GM12878 (cell line): Measurements from ENCODE around the gene ZFAND2B. TPM values are rescaled to one million over a fixed set of nuclear protein-coding genes. Genes with fewer than 3 reads are reported as not detected.

Experiments
- ATF3 ChIP-seq: IDR thresholded peaks from 2 replicates; pipeline ENCODE4 v1.6.1; 2011; ENCODE audit warnings: low read depth, mild to moderate bottlenecking, low read length, moderate library complexity, borderline replicate concordance; ENCODE audit errors: extremely low read depth
- ATF7 ChIP-seq: fragments of 450-650 bp; IDR thresholded peaks from 2 replicates; pipeline ENCODE4 v1.6.1; 2016; ENCODE audit warnings: low read depth, mild to moderate bottlenecking
- CHD1 ChIP-seq: IDR thresholded peaks from 2 replicates; pipeline ENCODE4 v1.6.1; 2012; ENCODE audit warnings: low read depth, low read length, improper control_type of control experiment
- E2F8 ChIP-seq: fragments of 450-650 bp; IDR thresholded peaks from 2 replicates; pipeline ENCODE4 v1.6.1; 2018; ENCODE audit warnings: mild to moderate bottlenecking, low read depth, moderate library complexity; ENCODE audit not compliant: partially characterized antibody
- ETV6 ChIP-seq, 2 experiments: fragments of 450-650 bp in 1 of 2; IDR thresholded peaks in 1 of 2; conservative IDR thresholded peaks in 1 of 2; 2 replicates each; pipeline ENCODE4 v1.6.1; 2014; ENCODE audit warnings: antibody characterized with exemption in 1 of 2, borderline replicate concordance in 1 of 2, low read depth in 1 of 2, mild to moderate bottlenecking in 1 of 2, moderate library complexity in 1 of 2
- FOXK2 ChIP-seq: fragments of 450-650 bp; IDR thresholded peaks from 2 replicates; pipeline ENCODE4 v1.6.1; 2017; ENCODE audit warnings: mild to moderate bottlenecking, moderate library complexity
- GABPA ChIP-seq: IDR thresholded peaks from 2 replicates; pipeline ENCODE4 v1.6.1; 2014; ENCODE audit warnings: antibody characterized with exemption, low read depth, mild to moderate bottlenecking, inconsistent platforms
- HDAC2 ChIP-seq: fragments of 200-600 bp; sonication (generic); IDR thresholded peaks from 2 replicates; pipeline ENCODE4 v1.6.1; 2017
- HDAC6 ChIP-seq: fragments of 200-600 bp; sonication (generic); IDR thresholded peaks from one replicate; pipeline ENCODE4 v1.8.0; 2017; ENCODE audit warnings: antibody characterized with exemption; ENCODE audit not compliant: unreplicated experiment
- HSF1 ChIP-seq: fragments of 150-350 bp; IDR thresholded peaks from 2 replicates; pipeline ENCODE4 v1.6.1; 2014; ENCODE audit warnings: mild to moderate bottlenecking, low read depth, low read length
- IKZF1 ChIP-seq: fragments of 450-650 bp; conservative IDR thresholded peaks from 2 replicates; pipeline ENCODE4 v1.6.1; 2017; ENCODE audit warnings: antibody characterized with exemption, mild to moderate bottlenecking
- NFXL1 ChIP-seq: fragments of 450-650 bp; IDR thresholded peaks from 2 replicates; pipeline ENCODE4 v1.6.1; 2017; ENCODE audit warnings: antibody characterized with exemption, mild to moderate bottlenecking, borderline replicate concordance
- NKRF ChIP-seq: fragments of 450-650 bp; conservative IDR thresholded peaks from 2 replicates; pipeline ENCODE4 v1.6.1; 2017; ENCODE audit warnings: mild to moderate bottlenecking, moderate library complexity
- POU2F2 ChIP-seq: IDR thresholded peaks from 3 replicates; pipeline ENCODE4 v1.6.1; 2011; ENCODE audit warnings: low read depth, mild to moderate bottlenecking, low read length, borderline replicate concordance
- RAD51 ChIP-seq: fragments of 450-650 bp; IDR thresholded peaks from 2 replicates; pipeline ENCODE4 v1.6.1; 2016; ENCODE audit warnings: moderate library complexity, mild to moderate bottlenecking, inconsistent platforms
- RBBP5 ChIP-seq: fragments of 200-600 bp; sonication (generic); conservative IDR thresholded peaks from 2 replicates; pipeline ENCODE4 v1.6.1; 2016
- SKIL ChIP-seq: fragments of 450-650 bp; IDR thresholded peaks from 2 replicates; pipeline ENCODE4 v1.6.1; 2017; ENCODE audit warnings: mild to moderate bottlenecking, low read depth, inconsistent platforms; ENCODE audit not compliant: poor library complexity, severe bottlenecking
- SMC3 ChIP-seq: IDR thresholded peaks from 2 replicates; pipeline ENCODE4 v1.6.1; 2011; ENCODE audit warnings: low read length, improper control_type of control experiment, borderline replicate concordance
- SREBF1 ChIP-seq: IDR thresholded peaks from 2 replicates; pipeline ENCODE4 v1.6.1; 2012; ENCODE audit warnings: mild to moderate bottlenecking, low read length
- YY1 ChIP-seq: IDR thresholded peaks from 2 replicates; pipeline ENCODE4 v1.6.1; 2011; ENCODE audit warnings: low read depth, mild to moderate bottlenecking, low read length
- ZNF207 ChIP-seq: fragments of 450-650 bp; IDR thresholded peaks from 2 replicates; pipeline ENCODE4 v1.6.1; 2014; ENCODE audit warnings: antibody characterized with exemption, mild to moderate bottlenecking, borderline replicate concordance
- ZNF274 ChIP-seq: IDR thresholded peaks from one replicate; pipeline ENCODE4 v1.8.0; 2011; ENCODE audit not compliant: insufficient read length, insufficient read depth
- polyA plus RNA-seq, 11 experiments: library from polyadenylated mRNA; depleted of rRNA in 4 of 11; unstranded in 6 of 11; stranded (reverse) in 5 of 11; fragments of >200 nt; fragmentation: Nextera tagmentation in 4 of 11; fragmentation: Illumina TruSeq in 1 of 11; extraction: Ambion mirVana in 4 of 11; extraction: Trizol in 1 of 11; gene quantifications; 1 replicate in 1 of 11; 2 replicates in 10 of 11; pipeline versions ENCODE4 v1.2.1 to v1.2.3, GENCODE V29; 2011 to 2016; ENCODE audit warnings: inconsistent platforms in 2 of 11, missing spikeins in 2 of 11, low read depth in 1 of 11
- total RNA-seq, 4 experiments: library from RNA; depleted of rRNA in 3 of 4; stranded (reverse); fragments of >200 nt in 3 of 4; fragmentation: Illumina TruSeq in 1 of 4; extraction: Trizol in 1 of 4; gene quantifications; 2 replicates each; pipeline versions ENCODE4 v1.2.1 to v1.2.3, GENCODE V29; 2013 to 2021

ZFAND2B gene
- total and polyA plus RNA-seq, 10 of the 15 experiments (the other 5 are each of a cell fraction or from before 2014, with no cell fraction given), result 5.4 to 28.1 (median 22.4) TPM

GRCh38 chr2:219229305-219230058 is 22.9 kb downstream of the ZFAND2B start, which contains the start of the genes ANKZF1 and ATG9A (continued):
- TF ChIP-seq ATF3 (no peak), CHD1 (no peak; the same call in 1 of the 2 replicates), HSF1 (no peak), POU2F2 (no peak), NKRF (peak; percentile 91), ZNF207 (peak; percentile 87; the same call in 1 of the 2 replicates), IKZF1 (peak; percentile 63), SREBF1 (no peak), GABPA (no peak), E2F8 (no peak), NFXL1 (no peak), RBBP5 (no peak), ZNF274 (no peak), FOXK2 (peak; percentile 78), SMC3 (no peak), SKIL (peak; percentile 82), ETV6 (conservative IDR thresholded peaks at IDR 0.05 in 1 of 2, IDR thresholded peaks at IDR 0.05 in 1 of 2; ENCODE audit: borderline replicate concordance in 1 of 2, low read depth in 1 of 2) (no peak), ATF7 (peak; percentile 49), YY1 (no peak), RAD51 (no peak), HDAC2 (0 out of 2 replicates have a peak, but pooled peaks have one; percentile 59), HDAC6 (no peak)
